H1 (cell line): ENCODE measurements around the gene SSNA1.

Experiments used
- BRCA1 ChIP-seq: IDR thresholded peaks from 2 replicates; pipeline ENCODE4 v1.6.1; 2012; ENCODE audit warnings: low read depth, low read length, improper control_type of control experiment
- POLR2AphosphoS5 ChIP-seq: IDR thresholded peaks from 2 replicates; pipeline ENCODE4 v1.6.1; 2011; ENCODE audit warnings: low read depth, low read length

DNA sequence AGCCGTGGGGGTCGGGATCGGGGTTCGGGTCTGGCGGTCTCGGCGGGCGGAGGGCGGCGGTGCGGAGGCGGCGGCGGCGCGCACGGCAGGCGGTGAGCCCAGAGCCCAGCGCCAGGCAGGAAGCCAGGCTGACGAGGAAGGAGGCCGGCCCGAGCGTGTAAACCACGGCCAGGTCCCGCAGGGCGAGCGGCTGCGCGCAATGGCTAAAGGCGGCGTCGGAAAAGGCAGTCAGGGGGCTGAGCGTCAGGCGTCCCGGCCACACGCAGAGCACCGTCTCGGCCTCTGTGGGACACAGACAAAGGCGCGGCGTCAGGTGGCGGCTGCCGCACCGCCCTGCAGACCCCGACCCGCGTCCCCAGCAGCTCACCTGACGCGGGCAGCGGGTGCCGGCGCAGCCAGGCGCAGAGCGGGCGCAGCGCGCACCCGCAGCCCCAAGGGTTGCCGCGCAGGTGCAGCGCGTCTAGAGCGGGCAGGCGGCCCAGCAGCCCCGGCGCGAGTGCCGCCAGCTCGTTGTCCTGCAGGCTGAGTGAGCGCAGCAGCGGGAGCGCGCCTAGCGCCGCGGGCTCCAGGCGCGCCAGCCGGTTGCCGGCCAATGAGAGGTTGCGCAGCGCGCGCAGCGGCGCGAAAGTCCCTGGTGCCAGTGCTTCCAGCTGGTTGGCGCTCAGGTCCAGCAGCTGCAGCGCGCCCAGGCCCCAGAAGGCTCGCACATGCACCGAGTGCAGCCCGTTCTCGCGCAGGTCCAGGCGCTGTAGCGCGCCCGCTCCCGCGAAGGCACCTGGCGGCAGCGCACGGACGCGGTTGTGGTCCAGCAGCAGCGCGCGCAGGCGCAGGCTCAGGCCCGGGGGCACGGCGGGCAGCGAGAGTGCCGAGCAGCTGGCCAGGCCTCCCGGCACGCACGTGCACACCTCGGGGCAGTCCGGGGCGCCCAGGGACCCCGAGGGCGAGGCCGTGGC, 19.3 kb upstream of the SSNA1 start:
- TF ChIP-seq POLR2AphosphoS5 (no peak), BRCA1 (no peak)
